HTR-8/SVneo (cell line): ENCODE data around the gene UST.

ENCODE experiments used
- DNase-seq: peaks from one replicate; pipeline ENCODE4 v3.0.0; 2011; ENCODE audit warnings: low spot score, mixed read lengths; ENCODE audit not compliant: insufficient read length
- FAIRE-seq: peaks from 2 replicates; lab custom pipeline; 2011; peaks lifted over from hg19 to GRCh38; lab: Jason Lieb, UNC

Gene UST

DNA sequence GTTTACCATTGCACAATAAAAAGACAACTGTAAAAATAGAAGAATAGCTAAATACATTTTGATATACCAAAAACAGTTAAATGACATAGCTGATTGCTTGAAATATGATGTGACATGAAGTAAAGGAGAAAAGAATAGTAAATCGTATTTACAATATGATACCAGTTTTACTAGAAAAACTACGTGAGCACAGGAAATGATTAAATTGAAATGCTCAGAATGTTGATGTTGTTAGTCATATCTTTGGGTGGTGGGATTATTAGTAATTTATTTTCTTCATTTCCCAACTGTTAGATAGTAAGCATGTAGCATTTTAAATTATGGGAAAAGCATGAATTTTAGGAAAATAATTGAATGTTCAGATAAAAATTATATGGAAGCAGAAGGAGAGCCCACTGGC, 302.4 kb downstream of the UST start:
- no peak for FAIRE-seq
- no peak for DNase-seq

DNA sequence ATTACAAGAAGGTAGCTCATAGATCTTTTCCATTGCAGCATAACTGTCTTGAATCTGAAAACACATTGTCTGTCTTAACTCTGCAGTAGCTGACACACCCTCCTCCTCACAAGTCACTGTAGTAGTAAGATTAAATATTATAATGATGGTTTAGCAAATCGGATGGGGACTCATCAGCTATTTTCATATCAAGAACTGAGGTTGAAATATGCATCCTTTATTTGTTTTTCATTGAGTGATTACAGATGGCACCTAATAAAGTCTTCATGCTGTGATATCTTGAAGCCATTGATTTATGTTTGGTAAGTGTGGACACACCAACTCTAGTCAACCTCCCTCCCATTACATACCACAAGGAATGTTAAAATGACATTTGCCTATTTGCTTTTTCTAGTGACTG, 303.3 kb downstream of the UST start:
- FAIRE-seq = no peak
- no peak for DNase-seq

DNA sequence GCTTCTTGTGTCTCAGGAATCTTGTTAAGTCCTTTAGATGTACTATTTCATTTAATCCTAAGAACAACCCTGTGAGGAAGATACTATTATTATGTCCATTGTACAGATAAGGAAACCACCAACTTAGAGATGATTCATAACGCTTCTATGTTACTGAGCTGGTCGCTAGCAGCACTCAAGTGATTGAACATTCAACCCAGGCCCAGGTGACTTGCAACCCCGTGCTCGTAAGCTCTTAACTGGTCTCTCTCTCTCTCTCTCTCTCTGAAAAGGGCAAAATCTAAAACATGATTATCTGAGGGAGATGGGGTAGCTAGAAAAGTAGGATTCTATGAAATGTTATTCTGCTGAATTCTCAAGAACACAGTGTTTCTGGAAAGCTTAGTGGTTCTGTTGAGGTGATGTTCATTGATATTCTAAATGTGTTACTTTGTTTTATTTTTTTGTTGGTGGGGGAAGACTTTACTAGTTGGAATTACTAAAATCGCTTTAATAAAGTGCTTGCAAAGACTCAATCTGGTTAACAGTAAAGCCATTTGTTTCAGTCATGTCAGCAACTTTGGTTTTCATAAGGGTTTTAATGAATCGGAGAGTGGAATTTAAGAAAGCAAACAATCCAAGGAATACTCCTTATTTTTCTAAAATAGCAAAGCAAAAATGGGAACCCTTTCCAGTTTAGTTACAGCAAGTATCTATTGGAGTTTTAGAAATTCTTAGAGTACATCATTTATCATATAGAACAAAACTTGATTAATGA, 305.7 kb downstream of the UST start:
- DNase-seq = no peak
- no peak for FAIRE-seq

DNA sequence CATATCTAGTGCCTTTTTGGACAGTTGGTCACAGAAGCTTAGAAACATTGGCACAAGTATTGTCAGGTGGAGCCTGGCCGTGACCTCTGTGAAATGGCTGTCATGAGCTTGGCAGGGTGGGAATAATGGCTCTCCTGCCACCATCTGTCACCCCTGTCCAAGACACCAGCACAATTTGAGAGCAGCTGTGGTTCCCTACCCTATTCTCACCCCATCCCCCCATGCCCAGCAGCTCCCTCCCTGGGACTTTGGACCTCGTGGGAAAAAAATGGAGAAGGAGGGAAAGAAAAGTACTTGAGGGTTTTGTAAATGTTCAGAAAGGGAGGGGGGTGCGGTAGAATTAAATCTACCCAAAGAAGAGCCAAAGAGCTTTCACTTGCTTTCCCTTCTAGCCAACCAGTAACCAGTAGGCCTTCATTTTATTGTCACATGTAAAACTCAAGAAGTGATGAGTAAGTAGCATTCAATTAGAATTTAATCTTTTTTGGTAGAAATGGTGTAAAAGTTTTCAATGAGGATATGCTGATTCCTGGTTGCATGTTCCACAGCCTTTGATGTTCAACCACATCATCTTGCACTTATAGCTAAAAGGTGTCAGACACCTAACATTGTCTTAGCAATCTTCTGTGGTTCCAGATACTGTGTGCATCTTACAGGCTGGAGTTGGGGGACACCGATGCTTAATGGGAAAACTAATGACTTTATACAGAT, 307.2 kb downstream of the UST start:
- FAIRE-seq (no peak), DNase-seq (no peak)

DNA sequence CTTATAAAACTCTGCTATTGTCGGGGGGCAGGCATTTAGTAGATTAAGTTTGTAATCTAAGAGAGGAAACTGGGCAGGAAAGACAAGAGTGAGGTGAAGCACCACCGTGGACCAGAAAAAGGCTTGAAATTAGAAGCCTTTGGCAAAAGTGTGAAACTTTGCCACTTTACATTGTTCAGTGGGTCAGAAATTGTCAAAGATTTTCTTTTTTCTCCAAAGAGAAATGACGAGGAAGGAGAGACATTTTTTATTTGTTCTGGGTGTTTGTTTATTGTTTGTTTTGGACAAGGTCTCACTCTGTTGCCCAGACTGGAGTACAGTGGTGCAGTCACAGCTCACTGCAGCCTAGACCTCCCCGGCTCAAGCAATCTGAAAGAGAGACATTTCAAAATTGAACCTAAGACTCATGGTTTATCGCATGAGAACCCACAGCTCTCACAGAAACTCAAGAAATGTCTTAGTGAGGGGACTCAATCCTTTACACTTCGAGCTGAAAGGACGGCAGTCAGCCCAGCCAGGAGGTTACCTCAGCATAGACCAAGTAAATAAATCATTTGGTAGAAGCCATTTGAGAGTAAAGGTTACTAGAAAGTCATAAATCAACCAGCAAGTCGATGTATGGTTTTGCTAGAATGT, 307.8 kb downstream of the UST start:
- FAIRE-seq (no peak), DNase-seq (no peak)

DNA sequence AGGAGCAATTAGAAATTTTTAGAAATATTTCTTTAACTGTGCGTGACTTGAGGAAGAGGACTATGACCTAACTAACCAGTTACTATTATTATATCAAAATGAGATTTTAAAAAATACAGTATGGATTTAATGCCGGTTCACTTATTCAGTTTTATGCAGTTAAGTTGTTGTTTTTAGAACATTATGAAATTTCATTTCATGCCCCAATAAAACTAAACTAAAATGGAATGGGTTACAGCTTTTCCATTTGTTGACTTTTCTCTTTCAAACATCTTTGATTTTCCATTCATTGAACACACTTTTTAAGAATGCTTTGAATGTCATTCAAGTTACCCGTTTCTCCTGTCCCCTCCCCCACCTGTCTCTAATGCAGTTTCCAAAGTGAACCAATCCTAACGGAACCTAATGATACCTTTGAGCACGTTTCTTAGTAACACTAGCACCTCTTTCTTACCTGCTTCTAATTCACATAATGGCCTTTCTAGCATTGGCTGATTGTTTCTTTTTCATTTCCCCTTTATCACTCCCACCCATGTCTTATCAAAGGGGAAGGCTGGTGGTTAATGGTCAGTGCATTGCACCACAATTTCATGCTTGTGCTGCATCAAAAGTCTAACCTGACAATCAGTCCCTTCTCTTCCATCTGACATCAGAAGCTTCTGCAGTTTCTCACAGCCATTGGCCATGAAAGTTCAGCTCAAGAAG, 308.5 kb downstream of the UST start:
- no peak for DNase-seq
- FAIRE-seq = no peak

DNA sequence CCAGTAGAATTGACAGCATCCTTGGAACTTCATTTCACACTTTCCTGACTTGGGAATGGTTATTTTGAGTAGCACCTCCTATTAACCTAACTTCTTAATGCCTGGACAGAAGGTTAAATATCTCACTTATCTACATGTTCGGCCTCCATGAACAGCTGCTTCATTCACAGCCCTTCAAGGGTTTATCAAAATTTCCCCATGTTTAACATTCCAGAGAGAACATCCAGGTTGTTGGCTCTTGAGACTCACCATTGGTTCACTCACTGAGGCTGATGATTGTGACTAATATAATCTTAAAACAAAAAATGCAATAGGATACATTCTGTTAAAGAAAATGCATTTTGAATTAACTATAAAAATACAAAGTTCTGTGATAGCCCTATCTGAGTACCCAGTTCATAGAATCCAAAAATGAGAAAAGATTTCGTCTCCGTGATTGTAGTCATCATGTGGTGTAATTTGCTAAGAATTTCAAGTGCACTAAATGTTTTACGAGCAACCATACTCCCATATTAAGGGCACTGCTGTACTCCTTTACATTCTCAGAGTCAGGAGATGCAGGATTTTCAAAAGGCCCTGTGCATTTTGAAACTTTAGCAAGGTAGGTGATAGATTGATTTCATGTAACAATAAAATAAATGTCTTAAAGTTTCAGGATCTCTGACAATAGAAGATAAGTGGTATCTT, 310.1 kb downstream of the UST start:
- DNase-seq = no peak
- no peak for FAIRE-seq

DNA sequence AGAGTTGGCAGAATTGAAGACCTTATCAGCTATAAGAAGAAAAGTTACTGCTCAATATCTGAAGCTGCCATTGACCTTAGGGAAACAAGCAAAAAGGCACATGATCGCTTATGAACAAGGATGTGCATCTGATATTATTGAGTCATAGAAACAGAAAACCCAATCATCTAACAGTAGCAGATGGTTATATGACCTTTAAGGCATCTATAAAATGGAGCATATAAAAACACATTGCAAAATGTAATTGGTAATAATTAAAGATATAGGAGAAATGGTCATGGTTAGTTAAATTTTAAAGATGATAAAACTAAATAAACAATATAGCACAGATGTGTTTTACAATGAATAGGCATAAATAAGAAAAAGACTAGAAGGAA, 310.6 kb downstream of the UST start:
- no peak for FAIRE-seq
- DNase-seq = no peak

DNA sequence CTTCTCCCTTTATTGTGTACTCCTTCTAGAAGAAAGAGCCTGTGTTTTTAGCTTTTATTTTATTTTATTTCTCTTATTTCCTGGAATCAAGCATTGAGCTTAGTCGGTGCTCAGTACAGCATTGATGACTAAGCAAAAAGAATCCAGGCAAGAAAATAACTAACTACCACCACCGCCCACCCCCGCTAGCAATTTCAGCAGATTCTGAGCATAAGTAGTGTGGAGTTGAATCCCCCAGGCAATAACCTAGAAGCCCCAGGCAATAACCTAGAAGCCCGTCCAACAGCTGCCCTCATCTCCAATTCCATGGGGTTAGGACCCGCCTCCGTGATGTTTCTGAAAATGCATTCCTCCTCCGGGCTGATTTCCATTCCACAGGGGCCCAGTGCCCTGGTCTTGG, 312.7 kb downstream of the UST start:
- DNase-seq = no peak
- no peak for FAIRE-seq

DNA sequence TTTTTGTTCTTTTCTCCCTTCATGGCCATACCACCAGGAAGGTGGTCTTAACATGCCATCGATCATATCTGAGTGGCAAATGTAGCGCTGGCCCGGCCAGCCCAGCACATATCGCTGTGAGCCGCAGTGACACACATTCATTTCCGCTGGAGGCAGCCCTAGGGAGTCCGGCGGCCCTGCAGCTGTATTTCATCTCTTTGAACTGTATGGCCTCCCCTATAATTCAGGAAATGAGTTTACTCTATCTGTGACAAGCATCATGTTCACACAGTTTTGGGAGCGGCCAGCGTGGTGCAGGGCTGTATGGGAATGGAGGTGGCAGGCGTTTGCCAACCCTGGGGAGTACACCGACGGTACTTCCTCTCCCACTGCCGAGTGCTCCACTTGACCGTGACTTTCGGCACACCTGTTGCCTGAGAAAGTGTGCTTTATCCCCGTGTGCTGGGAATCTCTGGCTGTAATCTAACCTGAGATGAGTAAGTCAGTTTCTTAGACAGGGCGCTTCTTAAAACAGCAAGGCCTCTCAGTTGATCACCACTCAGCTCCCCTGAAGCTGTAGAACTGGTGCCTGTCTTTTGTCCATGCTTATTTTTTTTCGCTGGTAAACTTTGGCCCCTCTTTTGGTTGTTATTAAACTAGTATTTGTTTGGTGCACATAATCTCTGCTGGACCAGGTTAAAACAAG, 313.6 kb downstream of the UST start:
- FAIRE-seq (no peak), DNase-seq (no peak)

DNA sequence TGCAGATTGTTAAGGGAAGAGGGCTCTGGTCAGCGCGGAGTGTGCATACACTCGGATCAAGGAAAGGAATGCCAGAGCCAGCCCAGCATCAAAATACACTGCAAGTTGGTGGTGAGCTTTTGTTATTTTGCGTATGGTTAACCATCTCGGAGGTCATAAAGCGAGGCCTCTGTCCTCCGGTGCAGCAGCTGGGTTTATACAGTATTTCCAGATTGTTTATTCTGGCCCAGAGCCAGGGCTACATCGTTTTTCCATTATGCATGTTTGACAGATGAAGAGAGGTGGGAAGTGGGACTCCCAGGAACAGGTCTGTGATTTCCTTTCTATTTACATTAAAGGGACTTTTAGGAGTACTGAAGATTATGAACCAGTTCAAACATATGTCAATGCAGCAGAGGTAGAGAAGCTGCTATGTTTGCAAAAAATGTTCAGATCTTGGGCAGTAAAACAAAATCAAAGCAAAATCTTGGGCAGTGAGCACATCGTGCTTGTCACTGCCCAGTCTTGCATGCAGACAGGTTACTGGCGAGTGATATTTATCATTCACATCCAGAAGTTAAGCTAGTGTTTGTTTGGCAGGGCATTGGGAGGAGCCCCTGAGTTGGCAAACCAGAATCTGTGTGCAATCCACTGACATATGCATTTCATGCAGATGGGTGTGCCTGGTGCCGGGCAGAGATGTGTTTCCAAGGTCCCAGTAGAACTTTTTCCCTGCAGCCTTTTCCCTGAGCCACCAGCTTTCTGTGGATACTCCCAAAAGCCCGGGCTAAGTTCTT, 314.3 kb downstream of the UST start:
- FAIRE-seq = no peak
- no peak for DNase-seq

DNA sequence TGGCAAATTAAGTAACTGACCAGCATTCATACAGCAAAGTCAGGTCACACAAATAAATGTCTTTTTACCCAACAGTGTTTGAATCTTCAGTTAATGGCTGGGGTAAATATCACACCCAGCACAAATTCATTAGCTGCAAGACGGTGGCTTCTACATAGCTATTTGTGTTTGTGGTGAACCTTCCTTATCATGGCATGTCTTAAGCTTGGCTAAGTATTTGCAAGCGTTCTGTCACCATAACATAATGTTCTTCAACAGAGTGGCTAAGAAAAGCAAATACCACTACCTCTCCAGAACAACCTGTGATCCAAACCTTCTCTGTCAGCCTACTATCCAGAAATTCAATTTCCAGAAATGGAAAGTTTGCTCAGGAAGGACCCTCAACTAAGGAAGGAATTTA, 315.1 kb downstream of the UST start:
- FAIRE-seq (no peak), DNase-seq (no peak)

DNA sequence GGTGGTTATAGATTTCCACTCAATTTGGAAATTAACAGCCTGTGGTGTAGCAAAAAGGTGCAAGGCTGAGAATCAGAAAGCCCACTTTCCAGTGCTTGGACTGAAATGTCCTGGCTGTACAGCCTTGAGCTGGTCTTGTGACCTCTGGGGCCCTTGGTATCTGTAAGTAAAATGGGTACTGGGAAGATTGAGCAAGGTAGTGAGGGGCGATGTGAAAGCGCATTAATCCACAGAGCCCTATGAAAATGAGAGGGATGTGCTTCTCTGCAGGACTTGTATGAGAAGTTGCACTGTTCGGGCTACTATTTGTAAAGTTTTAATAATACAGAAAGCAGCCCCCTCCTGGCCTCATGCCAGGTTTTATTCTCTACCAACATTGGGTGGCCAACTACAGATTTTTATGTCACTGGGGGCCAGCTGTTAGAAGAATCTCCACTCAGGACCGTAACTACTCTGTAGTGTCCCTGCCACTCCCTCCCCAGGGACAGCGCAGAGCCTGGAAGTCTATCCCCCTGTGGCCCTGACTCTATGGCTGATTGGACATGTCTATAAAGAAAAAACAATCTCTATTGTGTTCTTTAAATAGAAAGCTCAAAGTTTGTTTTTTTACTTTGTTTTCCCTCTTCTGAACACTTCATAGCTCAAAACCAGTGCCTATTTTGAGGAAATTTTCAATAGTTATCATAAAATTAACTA, 316.0 kb downstream of the UST start:
- FAIRE-seq = no peak

DNA sequence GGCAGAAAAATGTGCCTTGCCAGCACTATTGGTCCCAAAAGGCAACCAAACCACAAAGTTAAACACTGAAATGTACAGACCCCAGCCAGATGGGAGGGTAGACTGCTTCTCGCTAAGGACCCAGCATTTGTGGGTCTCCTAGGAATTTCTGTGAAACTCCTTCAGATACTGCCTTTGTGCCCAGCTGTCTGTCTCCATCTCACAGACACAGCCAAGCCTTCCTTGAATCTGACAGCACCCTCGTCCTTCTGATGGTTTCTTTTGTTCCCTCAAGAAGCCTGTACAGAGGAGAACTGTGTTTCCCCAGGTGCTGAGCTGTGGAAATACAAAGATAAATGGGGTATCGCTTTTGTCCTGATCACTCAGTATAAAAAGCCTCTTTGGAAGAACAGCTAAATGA, 316.6 kb downstream of the UST start:
- no peak for DNase-seq
- FAIRE-seq = no peak

More for the DNA sequence above, 316.0 kb downstream of the UST start:
- DNase-seq = no peak

DNA sequence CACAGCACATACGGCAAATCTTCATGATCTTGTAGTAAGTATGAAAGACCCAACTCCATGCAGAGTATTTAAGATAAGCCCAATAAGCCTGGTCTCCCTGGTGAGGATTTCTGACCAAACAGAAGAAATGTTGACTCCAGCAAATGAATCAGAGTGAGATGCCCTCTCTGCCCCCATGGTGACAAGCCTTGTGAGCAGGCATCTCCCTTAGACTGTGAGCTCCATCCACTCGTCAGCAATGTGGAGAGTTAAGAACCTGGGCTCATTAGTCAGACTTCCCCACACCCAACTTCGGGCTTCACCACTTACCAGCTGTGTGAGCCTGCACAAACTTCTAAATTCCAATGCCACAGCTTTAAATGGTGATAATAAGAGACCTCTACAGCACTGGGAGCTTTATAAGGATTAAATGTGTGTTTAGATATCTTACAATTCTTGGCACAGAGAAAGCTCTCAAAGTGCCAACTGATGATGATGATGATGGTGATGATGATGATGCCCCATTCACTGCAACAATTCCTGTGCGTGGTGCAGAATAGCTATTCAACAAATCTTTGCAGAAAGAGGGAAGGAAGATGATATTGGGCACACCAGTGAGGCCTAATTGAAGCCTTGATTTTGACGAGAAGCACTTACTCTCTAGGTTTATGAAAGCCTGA, 317.3 kb downstream of the UST start:
- DNase-seq (no peak), FAIRE-seq (no peak)

DNA sequence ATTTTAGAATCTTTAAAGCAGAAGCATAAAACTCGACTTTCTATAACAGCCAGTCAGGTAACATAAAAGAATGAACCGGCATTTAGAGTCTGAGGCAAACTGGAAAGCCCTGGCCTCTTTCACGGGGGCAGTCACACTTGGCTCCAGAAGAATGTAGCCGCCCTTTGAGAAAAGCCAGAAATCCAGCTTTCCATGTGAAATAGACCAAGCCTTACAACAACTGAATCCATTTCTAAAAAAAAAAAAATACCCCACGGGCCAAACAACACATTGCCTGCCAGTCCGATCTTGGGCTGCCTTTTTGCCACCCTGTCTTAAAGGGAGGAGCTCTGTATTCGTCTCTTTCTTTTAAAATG, 317.8 kb downstream of the UST start:
- FAIRE-seq = no peak
- no peak for DNase-seq

DNA sequence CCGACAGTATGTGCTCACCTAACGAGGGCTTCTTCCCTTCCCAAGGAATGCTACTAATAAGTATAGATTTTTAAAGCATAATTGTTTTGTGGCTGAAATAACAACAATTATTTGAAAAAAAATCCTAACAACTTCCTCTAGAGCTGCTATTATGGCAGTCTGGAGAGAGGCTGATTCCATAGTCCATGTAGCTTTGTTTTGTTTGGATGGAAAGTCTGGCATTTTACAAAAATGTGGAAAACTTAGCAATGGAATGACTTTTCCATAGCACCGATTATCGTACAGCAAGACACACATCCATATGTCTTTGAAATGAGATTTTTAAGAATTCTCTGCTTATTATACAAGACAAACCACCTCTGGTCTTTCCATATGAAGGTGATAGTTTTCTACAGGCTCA, 318.3 kb downstream of the UST start:
- FAIRE-seq = no peak

More for the DNA sequence above, 318.3 kb downstream of the UST start:
- DNase-seq = no peak
